ENCODE data around the gene PRSS50.
"Not testable (repeated sequence)": the region's sequence is repeated elsewhere in the genome, so short reads cannot be mapped to it uniquely, and the experiment has no call there.

GRCh38 chr3:46753127-46753526, 35.5 kb upstream of the PRSS50 start:
- TF ChIP-seq CTCF, POLR2A (IDR thresholded peaks at IDR 0.05): not testable (repeated sequence)

Data from prostate gland (tissue), 2 donors.